GM12891 (cell line): ENCODE measurements around the gene CSNK2A3.

Experiments
- POLR2A ChIP-seq: IDR thresholded peaks from 2 replicates; pipeline ENCODE4 v1.6.1; 2011; ENCODE audit warnings: low read depth, low read length, control low read depth
- POLR2AphosphoS5 ChIP-seq: IDR thresholded peaks from 2 replicates; pipeline ENCODE4 v1.6.1; 2011; ENCODE audit warnings: low read depth, low read length, control low read depth
- SPI1 ChIP-seq: IDR thresholded peaks from 2 replicates; pipeline ENCODE4 v1.6.1; 2011; ENCODE audit warnings: low read depth, low read length, control low read depth

GRCh38 chr11:11309906-11310305 lies 43.1 kb downstream of the CSNK2A3 start:
- no peak for TF ChIP-seq POLR2A
- peak; percentile 42; the same call in 1 of the 2 replicates for TF ChIP-seq SPI1
- TF ChIP-seq POLR2AphosphoS5 = no peak
